ENCODE data around the gene HEMK1. TPM values are rescaled to one million over a fixed set of nuclear protein-coding genes. Genes with fewer than 3 reads are reported as not detected.

Gene HEMK1
- total RNA-seq, 4 donors from 2014 or later = 5.7 to 7.0 (median 6.1) TPM

- no peak for TF ChIP-seq CTCF (IDR thresholded peaks at IDR 0.05; ENCODE audit: low read depth)
These were observed 2.2 kb downstream of the HEMK1 start for GRCh38 chr3:50571486-50571885.

- no peak for TF ChIP-seq CTCF (IDR thresholded peaks at IDR 0.05; ENCODE audit: low read depth)
These were observed 2.8 kb downstream of the HEMK1 start for GRCh38 chr3:50572158-50572557.

GRCh38 chr3:50572801-50573371 is 3.6 kb downstream of the HEMK1 start:
- TF ChIP-seq CTCF (IDR thresholded peaks at IDR 0.05; ENCODE audit: low read depth) = no peak

- no peak for TF ChIP-seq CTCF (IDR thresholded peaks at IDR 0.05; ENCODE audit: low read depth)
These were observed 4.5 kb downstream of the HEMK1 start for GRCh38 chr3:50573566-50574443.

GRCh38 chr3:50574444-50574831 is 5.1 kb downstream of the HEMK1 start:
- TF ChIP-seq CTCF (IDR thresholded peaks at IDR 0.05; ENCODE audit: low read depth) = no peak

GRCh38 chr3:50575372-50575771 is 6.0 kb downstream of the HEMK1 start:
- TF ChIP-seq CTCF (IDR thresholded peaks at IDR 0.05; ENCODE audit: low read depth) = no peak

- no peak for TF ChIP-seq CTCF (IDR thresholded peaks at IDR 0.05; ENCODE audit: low read depth)
These were observed 8.0 kb downstream of the HEMK1 start for GRCh38 chr3:50577348-50577747.

Measured in subcutaneous adipose tissue (tissue), 4 donors.